Measurements from ENCODE around the gene SCGB1C1.
A peak's percentile ranks its signal among the peaks of the same experiment; 100 is the strongest.

The SCGB1C1 gene

GRCh38 chr11:205221-206001, 12.5 kb downstream of the SCGB1C1 start:
- DNase-seq (ENCODE audit: low spot score), result no peak

DNA sequence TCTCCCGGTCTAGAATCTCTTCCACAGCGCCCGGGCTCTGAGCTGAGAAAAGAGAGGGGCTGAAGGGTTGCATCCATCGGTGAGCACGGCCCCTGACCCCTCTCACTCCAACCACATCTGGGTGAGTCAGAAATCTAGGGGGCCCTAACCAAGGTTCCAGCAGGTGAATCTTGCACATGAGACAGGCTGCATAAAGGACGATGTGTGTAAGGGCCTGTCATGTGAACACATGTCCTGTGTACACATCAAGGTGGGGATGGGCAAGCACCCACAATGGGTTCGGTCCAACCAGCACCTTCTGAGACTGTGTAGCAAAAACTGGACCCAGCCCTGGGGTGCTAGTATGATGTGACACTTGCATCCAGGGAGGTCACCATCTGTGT, 13.1 kb downstream of the SCGB1C1 start:
- no peak for DNase-seq (ENCODE audit: low spot score)

DNA sequence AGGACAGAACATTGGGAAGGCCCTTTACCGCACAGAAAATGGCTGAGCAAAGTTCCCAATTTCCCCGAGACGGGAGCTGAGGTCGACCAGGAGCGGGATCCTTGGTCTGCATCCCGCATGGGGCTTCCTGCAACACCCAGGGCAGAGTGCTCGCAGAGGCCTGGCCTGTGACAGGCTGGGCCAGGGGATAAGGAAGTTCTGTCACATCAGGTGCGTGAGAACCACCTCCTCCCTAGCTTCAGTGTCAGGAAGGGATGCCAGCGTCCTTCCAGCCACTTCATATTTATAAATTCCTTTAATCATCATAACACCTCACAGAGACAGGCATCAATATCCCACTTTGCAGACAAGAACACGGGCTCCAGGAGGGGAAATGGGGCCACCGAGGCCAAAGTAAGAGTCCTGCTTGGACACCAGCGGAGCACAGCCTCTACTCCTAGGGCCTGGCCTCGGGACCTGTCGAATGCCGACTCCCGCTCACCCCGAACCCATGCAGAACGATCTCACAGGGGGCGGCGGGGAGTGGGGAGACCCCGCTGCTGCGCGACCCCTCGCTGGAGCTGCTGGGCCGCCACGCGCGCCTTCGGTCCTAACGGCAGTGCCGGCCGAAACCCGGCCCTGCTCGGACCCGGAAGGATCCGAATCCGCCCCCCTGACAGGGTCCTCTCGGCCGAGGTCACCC, 13.8 kb downstream of the SCGB1C1 start:
- DNase-seq (ENCODE audit: low spot score), result peak; percentile 32

DNA sequence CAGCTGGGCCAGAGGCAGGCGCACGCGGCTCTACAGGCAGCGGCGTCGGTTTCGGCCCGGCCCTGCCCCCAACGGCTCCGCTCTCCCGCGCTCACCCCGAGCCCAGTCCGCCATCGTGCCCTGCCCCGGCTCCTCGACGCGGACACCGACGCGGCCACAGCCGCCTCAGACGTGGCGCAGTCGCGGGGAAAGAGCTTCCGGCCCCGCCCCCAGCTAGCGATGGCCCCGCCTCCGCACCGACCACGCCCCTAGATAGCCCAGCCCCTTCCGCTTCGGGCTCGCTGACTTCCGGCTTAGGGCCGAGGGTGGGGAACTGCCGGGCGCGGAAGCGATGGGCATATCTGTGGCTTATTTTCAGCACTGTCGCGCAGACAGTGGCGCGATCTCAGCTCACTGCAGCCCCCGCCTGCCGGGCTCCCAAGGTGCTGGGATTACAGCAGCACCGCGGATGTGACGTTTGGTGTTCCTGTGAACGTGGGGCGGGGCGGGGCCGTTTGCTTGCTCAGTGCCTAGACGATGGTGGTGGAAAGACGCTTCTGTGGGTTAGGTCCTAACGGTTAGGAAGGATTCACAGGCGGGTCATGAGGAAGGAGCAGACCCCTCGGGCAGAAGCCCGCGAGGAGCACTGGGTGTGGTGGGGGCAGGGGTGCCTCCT, 14.5 kb downstream of the SCGB1C1 start, which contains the start of the genes BET1L and RIC8A:
BET1L (minus strand) TSS at position 192 of the 655 bp plus-strand sequence; CDS start at position 114, 78 bp downstream.
RIC8A (plus strand) TSS at position 501 of the 655 bp plus-strand sequence. CDS start 1,147 bp downstream, outside the sequence.
- peak; percentile 99 for DNase-seq (ENCODE audit: low spot score)

GRCh38 chr11:207863-208180, 14.9 kb downstream of the SCGB1C1 start:
- peak; percentile 72 for DNase-seq (ENCODE audit: low spot score)

- DNase-seq (ENCODE audit: low spot score), result peak; percentile 83
Measured at GRCh38 chr11:208181-208916, 15.5 kb downstream of the SCGB1C1 start.

DNA sequence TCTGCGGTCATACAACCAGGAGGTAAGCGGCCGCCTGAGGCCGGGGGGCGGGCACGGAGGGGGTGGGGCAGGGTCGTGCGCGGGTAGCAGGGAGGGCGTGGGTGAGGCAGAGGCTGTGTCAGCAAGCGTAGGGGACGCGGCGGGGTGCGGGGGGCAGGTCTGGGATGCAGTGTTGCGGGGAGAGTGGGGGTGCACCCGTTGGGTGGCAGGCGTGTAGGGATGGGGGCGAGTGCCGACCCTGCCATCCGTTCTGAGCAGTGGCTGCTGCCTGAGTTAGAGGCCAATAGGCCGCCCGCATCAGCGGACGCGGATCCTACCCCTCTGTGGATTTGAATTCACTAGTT, 16.0 kb downstream of the SCGB1C1 start:
- no peak for DNase-seq (ENCODE audit: low spot score)

DNA sequence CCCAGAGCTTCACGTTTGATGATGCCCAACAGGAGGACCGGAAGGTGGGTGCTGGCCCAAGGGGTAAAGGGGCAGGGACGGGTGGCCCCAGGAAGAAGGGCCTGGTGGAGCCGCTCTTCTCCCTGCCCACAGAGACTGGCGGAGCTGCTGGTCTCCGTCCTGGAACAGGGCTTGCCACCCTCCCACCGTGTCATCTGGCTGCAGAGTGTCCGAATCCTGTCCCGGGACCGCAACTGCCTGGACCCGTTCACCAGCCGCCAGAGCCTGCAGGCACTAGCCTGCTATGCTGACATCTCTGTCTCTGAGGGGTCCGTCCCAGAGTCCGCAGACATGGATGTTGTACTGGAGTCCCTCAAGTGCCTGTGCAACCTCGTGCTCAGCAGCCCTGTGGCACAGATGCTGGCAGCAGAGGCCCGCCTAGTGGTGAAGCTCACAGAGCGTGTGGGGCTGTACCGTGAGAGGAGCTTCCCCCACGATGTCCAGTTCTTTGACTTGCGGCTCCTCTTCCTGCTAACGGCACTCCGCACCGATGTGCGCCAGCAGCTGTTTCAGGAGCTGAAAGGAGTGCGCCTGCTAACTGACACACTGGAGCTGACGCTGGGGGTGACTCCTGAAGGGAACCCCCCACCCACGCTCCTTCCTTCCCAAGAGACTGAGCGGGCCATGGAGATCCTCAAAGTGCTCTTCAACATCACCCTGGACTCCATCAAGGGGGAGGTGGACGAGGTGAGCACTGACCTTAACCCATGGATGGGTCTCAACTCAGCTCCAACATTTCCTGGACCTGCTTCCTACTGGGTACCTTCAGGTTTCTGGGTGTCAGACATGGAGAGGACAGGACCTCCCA, 16.6 kb downstream of the SCGB1C1 start:
- DNase-seq (ENCODE audit: low spot score), result peak; percentile 76

DNA sequence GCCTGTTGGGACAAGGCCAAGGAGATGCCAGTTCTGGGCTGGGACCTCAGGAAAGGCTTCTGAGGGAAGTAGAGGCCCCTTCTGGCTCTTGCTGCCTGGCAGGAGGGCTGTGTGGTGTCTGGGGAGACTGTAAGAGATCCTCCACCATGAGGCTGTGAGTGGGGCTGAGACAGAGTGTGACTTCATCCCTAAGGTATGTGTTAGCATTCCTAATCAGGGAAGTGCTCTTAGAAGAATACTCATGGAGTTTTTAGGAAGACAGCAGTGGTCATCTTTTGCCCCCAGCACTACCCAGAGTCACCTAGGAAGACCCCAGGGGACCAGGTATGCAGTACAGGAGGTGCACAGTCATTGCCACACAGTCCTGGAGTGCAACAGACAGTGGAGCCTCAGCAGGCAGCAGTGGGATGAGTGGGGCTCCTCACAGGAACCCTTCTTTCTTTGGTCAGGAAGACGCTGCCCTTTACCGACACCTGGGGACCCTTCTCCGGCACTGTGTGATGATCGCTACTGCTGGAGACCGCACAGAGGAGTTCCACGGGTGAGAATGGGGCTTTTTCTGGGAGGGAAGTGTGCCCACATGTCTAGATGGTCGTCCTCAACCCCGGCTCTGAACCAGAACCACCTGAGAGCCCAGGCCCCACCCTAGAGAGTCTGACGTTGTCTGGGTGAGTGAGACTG, 17.4 kb downstream of the SCGB1C1 start:
- peak; percentile 92 for DNase-seq (ENCODE audit: low spot score)

DNA sequence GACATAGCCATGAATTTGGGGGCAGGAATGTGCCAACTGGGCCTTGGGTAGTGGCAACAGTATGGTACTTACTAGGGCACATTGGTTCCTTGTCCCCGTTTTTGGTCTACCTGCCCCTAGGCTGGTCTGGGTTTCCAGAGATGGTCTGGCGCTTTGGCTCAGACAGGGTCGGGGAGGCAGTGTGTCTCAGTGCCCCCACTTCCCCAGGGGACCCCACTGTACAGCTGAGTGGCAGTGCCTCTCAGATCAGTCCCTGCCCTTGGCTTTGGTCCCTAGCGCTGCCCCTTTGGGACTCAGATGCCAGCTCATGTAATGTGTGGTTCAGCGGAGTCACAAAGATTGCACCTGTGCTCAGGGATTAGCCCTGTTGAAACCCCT, 17.9 kb downstream of the SCGB1C1 start:
- no peak for DNase-seq (ENCODE audit: low spot score)

DNA sequence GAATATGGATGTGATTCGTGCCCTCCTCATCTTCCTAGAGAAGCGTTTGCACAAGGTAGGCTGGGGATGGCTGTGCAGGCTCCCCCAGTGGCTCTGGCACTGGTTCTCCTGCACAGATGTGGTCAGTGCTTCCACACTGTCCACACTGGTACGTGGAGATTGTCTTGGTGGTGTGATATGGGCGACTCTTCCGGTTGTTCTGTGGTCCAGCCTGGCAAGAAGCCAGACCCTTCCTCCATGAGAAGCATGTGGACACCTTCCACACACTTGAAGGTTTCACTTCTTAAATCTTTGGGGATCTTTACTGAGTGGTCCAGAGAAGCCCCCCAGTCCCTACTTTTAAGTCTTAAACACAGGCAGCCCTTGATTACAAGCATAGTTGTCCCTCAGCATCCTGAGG, 18.4 kb downstream of the SCGB1C1 start:
- DNase-seq (ENCODE audit: low spot score), result no peak

DNA sequence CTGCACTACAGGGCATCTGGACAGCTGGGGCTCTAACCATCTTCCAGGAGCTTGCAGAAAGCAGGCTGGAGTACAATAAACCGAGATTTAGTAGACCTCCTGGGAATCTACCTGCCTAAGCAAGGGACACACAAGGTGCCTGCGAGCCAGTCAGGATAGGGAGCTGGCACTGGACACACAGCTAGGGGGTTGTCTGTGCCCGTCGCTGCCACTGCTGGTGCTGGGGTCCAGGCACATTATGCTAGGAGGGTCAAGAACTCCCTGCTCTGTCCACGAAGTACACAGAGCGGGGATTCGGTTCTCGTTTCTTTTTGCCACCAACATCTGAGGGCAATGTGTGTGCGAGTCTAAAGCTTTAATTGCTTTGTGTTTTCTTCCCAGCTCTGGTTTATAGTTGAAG, 18.9 kb downstream of the SCGB1C1 start:
- DNase-seq (ENCODE audit: low spot score), result no peak

DNA sequence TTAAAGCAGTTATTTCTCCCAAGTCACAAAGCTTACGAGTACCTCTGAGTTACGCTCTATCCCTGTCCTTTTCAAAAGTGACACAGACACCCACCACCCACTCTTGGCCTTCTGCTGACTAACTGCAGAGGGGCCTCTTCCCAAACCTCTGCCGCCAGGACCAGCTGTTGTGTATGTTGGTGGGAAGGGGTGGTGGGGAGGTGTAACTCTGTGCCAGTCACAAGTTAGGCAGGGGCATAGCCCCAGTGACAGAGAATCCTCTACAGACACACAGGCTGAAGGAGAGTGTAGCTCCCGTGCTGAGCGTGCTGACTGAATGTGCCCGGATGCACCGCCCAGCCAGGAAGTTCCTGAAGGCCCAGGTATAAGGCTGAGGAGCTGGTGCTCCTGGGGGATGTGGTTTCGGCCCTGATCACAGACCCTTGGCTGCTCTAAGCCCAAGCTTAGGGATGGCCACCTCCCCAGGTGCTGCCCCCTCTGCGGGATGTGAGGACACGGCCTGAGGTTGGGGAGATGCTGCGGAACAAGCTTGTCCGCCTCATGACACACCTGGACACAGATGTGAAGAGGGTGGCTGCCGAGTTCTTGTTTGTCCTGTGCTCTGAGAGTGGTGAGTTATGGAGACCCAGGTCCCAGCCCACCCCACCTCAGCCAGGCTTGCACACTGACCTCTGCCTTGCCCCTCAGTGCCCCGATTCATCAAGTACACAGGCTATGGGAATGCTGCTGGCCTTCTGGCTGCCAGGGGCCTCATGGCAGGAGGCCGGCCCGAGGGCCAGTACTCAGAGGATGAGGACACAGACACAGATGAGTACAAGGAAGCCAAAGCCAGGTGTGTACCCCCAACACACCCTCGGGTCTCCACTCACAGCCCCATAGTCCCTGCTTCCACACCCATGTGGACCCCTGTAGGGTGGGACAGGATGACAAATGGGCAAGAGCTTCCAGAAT, 19.5 kb downstream of the SCGB1C1 start:
- DNase-seq (ENCODE audit: low spot score), result no peak

DNA sequence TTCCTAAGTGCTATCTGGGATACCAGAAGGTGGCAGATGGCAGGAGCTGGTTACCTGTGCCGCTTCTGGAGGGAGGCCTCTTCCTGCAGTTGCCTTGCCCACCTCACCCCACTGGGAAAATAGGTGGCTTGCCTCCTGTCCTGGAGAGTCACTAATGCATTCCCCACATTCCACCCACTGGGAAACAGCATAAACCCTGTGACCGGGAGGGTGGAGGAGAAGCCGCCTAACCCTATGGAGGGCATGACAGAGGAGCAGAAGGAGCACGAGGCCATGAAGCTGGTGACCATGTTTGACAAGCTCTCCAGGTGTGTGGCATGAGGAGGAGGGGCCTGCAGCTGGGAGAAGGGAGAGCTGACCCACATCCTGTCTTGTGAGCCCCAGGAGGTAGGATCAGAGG, 20.2 kb downstream of the SCGB1C1 start:
- DNase-seq (ENCODE audit: low spot score), result no peak

- DNase-seq (ENCODE audit: low spot score), result no peak
Measured at GRCh38 chr11:214083-214482, 21.2 kb downstream of the SCGB1C1 start.

GRCh38 chr11:215581-216037, 22.7 kb downstream of the SCGB1C1 start:
- peak; percentile 24 for DNase-seq (ENCODE audit: low spot score)

DNA sequence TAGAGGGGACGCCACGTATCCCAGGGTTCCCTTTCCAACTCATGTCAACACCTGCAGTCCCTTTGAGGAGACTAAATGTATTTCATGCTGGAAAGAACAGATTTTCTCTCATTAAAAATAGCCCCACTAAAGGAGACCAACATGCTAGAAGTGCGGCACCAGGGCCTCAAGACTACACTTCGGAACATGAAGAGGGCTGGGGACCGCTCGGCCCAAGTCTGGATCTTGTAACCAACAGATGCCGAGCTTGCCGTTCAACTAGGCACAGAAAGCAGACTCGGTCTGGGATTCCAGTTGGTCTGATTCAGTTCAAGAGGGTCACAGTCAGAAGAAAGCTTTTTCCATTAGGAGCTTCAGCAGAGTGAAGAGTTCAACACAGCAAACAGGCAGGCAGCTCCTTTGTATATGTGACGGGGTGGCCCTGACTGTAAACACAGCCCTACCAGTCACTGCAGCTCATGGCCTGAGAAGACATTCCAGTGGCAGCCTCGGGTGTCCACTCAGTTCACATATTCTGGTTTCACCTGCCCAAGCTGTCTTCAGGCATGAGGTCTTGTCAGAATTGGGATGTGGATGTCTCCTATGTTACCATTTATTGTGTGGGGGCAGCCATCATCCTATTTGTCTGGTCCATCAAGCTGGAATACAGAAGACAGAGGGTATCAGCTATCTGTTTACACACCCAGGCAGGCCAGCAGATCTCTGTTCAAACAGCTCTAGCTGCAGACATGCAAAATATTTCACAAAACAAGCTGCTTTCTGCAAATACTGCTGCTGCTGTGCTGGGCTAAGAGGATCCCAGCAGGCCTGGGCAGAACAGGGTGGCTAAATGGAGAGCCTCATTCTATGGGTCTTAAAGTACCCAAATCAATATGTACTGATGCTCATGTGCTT, 23.4 kb downstream of the SCGB1C1 start:
- no peak for DNase-seq (ENCODE audit: low spot score)

DNA sequence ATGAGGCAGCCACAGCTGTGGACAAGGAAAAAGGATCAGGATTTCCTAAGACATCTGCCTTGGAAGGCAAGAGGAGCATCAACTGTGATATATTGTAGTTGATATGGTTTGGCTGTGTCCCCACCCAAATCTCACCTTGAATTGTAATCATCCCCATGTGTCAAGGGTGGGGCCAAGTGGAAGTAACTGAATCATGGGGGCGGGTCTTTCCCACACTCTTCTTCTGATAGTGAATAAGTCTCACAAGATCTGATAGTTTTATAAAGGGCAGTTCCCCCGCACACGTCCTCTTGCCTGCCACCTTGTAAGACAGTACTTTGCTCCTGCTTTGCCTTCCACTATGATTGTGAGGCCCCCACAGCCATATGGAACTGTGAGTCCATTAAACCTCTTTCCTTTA, 24.8 kb downstream of the SCGB1C1 start:
- DNase-seq (ENCODE audit: low spot score), result no peak
